GF-D8 (cell line): ENCODE measurements around the gene ATP8A1.

Experiments used
- DNase-seq: peaks from one replicate; lab custom pipeline; 2025; lab: John Stamatoyannopoulos, UW

The ATP8A1 gene

GRCh38 chr4:42649870-42650269 lies 7.0 kb downstream of the ATP8A1 start:
- no peak for DNase-seq

GRCh38 chr4:42646999-42647541 lies 9.8 kb downstream of the ATP8A1 start:
- no peak for DNase-seq

GRCh38 chr4:42646013-42646784 lies 10.7 kb downstream of the ATP8A1 start:
- DNase-seq: no peak

GRCh38 chr4:42644897-42645296 lies 12.0 kb downstream of the ATP8A1 start:
- no peak for DNase-seq

- no peak for DNase-seq
These were observed 13.2 kb downstream of the ATP8A1 start for GRCh38 chr4:42643685-42644084.

GRCh38 chr4:42642845-42643615 lies 13.9 kb downstream of the ATP8A1 start:
- no peak for DNase-seq

GRCh38 chr4:42642101-42642797 lies 14.7 kb downstream of the ATP8A1 start:
- DNase-seq: no peak

DNA sequence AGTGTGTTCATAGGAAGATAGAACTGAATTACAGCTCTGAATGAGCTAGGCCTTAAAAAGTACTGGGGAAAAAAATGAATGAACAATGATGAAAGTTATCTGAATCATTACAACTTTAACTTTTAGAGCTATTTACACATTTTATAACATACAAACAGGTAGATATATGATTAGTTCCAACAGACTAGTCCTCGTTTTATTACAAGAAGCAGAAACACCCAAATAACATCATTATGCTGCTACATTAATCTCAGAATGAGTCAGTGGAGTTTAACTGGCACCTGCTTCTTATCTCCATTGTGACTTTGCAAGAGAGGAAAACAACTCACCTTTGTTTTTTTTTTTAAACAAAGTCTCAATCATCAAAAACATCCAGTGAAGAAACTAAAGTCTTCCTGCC lies 15.2 kb downstream of the ATP8A1 start:
- no peak for DNase-seq

- DNase-seq: no peak
These were observed 15.7 kb downstream of the ATP8A1 start for GRCh38 chr4:42641161-42641560.

- DNase-seq: no peak
These were observed 16.3 kb downstream of the ATP8A1 start for GRCh38 chr4:42640613-42641012.

GRCh38 chr4:42638993-42639392 lies 17.9 kb downstream of the ATP8A1 start:
- no peak for DNase-seq

GRCh38 chr4:42638321-42638720 lies 18.6 kb downstream of the ATP8A1 start:
- no peak for DNase-seq

DNA sequence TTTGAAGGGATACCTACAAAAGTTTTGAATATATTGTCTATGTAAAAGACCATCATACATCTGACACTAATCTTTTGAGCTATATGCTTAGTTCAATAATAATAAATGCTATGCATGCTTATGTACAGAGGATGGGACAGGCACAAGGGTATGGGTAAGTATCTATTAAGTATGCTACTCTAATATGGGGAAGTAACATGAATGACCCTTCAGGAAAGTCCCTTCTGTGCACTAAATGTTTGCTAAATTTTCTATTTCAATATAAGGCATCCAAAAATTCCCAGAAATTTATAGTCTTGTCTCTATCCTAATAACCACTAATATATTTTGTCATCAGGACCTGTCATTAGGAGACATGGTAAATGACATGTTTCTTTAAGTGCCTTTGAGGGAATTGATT lies 19.0 kb downstream of the ATP8A1 start:
- no peak for DNase-seq

DNA sequence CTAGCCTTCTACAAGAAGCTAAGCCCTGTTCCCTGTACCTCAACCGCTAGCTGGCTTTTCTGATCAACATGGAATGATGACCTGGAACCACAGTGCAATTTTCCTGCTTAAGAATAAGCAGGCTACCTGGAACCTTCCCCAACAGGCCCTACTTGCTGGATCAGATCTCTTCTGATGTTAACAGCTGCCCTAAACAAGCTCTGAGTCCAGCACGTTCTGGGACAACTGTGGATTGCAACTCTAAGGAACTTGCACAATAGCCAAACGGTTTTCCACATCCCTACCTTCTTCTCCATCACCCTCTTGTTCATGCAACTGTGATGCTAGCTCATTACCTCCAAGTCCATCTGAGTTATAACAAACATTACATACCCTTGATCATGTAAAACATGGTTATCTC lies 19.8 kb downstream of the ATP8A1 start:
- no peak for DNase-seq

DNA sequence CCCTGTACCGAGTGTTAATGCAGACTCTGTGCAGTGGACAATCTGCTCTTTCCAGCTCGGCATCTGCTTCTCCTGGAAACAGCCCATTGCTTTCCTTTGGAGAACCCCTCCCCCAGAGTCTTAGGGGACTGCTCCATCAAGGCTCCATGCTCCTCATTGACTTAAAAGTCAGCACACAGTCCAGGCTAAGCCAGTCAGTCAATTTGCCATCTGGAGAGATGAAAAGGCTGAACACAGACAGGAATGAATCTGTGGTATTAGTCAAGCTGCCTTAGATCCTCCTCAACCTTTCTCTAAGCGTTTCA lies 20.3 kb downstream of the ATP8A1 start:
- DNase-seq: no peak

DNA sequence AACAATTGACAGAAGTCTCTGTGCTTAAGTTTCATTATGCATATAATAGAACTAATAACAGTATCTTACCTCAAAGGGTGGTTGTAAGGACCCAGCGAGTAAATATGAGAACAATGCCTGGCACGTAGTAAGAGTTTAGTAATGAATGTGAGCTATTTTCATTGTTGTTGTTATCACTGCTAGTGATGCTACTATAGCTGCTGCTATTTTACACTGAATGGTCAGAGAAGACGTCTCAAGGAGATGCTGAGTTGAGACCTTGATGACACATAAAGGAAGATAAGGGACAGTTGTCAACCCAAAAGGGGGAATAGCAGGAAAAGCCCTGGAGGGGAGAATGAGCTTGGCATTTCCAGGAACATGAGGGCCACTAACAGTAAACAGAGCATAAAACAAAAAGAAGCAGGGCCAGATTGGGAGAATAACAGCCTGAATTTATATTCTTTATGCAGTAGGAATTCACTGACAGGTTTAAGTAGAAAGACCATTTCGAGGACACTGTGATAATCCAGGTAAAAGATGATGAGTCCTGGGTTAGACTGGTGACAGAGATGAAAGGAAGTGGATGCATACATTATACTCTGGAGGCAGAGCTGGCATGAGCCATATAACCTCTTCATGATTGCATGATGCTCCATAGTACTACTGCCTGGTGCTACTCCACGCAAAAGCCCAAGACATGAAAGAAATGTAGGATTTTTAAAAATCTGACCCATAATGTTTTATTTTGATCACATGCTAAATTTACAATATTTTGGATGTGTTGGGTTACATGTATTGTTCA lies 23.1 kb downstream of the ATP8A1 start:
- DNase-seq: no peak

- DNase-seq: peak; percentile 37
These were observed 24.1 kb downstream of the ATP8A1 start for GRCh38 chr4:42632653-42633382.

GRCh38 chr4:42630908-42631307 lies 26.0 kb downstream of the ATP8A1 start:
- DNase-seq: no peak

DNA sequence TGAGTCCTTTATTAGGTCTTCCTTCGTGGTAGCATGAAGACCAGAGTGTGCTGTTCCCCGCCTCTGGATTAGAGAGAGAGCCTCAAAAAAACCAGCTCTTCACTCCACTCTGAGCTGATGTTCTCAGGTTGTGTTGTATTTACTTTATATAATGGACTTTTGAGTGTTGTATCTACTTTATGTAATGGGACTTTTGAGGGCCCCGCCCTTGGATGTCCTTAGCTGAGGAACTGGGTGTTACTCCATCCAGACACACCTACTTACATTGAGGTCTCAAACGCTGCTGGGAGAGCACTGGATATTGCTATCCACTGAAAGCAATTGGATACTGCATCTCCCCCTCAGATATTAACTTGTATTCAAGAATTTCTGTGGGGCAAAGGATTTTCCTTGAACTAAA lies 28.2 kb downstream of the ATP8A1 start:
- DNase-seq: no peak

GRCh38 chr4:42627885-42628646 lies 28.8 kb downstream of the ATP8A1 start:
- peak; percentile 76 for DNase-seq
